B cell (primary cell): ENCODE results near the gene F12.

Experiments used
- CTCF ChIP-seq: fragments of 200-600 bp; IDR thresholded peaks from one replicate; pipeline ENCODE4 v1.8.0; 2022; ENCODE audit warnings: antibody characterized with exemption, mild to moderate bottlenecking
- EZH2 ChIP-seq: IDR thresholded peaks from 2 replicates; pipeline ENCODE4 v1.6.1; 2012; ENCODE audit warnings: borderline replicate concordance, low read depth, mild to moderate bottlenecking, moderate library complexity, low read length; ENCODE audit not compliant: insufficient read depth, poor library complexity, severe bottlenecking

- no peak for TF ChIP-seq CTCF
- no peak for TF ChIP-seq EZH2
Observed at GRCh38 chr5:177434437-177434836, 25.1 kb upstream of the F12 start.
